Mucosa of rectum (tissue), 2 donors: ENCODE results near the gene COL10A1.

Experiments used
- H3K27ac ChIP-seq, 2 donors: one replicate each; pipeline ENCODE4 v1.7.0; 2013; ENCODE audit warnings: inconsistent platforms in 2 of 2, low read depth in 2 of 2, low read length in 2 of 2
- H3K27me3 ChIP-seq, 2 donors: one replicate each; pipeline ENCODE4 v1.7.0; 2013; ENCODE audit warnings: low read length in 2 of 2; ENCODE audit not compliant: control insufficient read depth in 2 of 2, insufficient read depth in 2 of 2
- H3K36me3 ChIP-seq, 2 donors: one replicate each; pipeline ENCODE4 v1.7.0; 2013; ENCODE audit warnings: low read length in 2 of 2; ENCODE audit not compliant: control insufficient read depth in 2 of 2, insufficient read depth in 2 of 2
- H3K4me1 ChIP-seq, 2 donors: one replicate each; pipeline ENCODE4 v1.7.0; 2013; ENCODE audit warnings: low read length in 2 of 2, mild to moderate bottlenecking in 1 of 2; ENCODE audit not compliant: control insufficient read depth in 2 of 2, insufficient read depth in 2 of 2
- H3K4me3 ChIP-seq, 2 donors: one replicate each; pipeline ENCODE4 v1.7.0; 2013; ENCODE audit warnings: low read length in 2 of 2
- H3K9ac ChIP-seq, 2 donors: one replicate each; pipeline ENCODE4 v1.7.0; 2013; ENCODE audit warnings: low read length in 2 of 2, low read depth in 1 of 2, mild to moderate bottlenecking in 1 of 2
- H3K9me3 ChIP-seq, 2 donors: one replicate each; pipeline ENCODE4 v1.7.0; 2013; ENCODE audit warnings: low read length in 2 of 2; ENCODE audit not compliant: control insufficient read depth in 2 of 2
- donor health status: healthy.
- donor health status: Normal muscosa, but diverticular disease.

The COL10A1 gene

GRCh38 chr6:116127771-116128493 is 2.0 kb upstream of the COL10A1 start:
- no peaks in the 10 kb centered on the region for H3K4me1 ChIP-seq
- no peaks in the 10 kb centered on the region for H3K27me3 ChIP-seq
- no peak overlapping the region for H3K4me3 ChIP-seq
- H3K36me3 ChIP-seq, result peaks cover 2 to 3% of the 10 kb centered on the region in 2 donors
- H3K9ac ChIP-seq, result no peak overlapping the region
- no peaks in the 10 kb centered on the region for H3K9me3 ChIP-seq
- no peak overlapping the region for H3K27ac ChIP-seq

- Histone ChIP-seq H3K9ac (no peak overlapping the region), H3K4me3 (no peak overlapping the region), H3K36me3 (peaks cover 15% of the 10 kb centered on the region in 2 donors), H3K4me1 (no peaks in the 10 kb centered on the region), H3K27me3 (no peaks in the 10 kb centered on the region), H3K27ac (no peak overlapping the region), H3K9me3 (no peaks in the 10 kb centered on the region)
Measured at GRCh38 chr6:116120430-116120829, 5.5 kb downstream of the COL10A1 start.

GRCh38 chr6:116118608-116119007 is 7.3 kb downstream of the COL10A1 start:
- Histone ChIP-seq H3K4me1 (no peaks in the 10 kb centered on the region), H3K36me3 (peaks cover 28 to 29% of the 10 kb centered on the region in 2 donors), H3K27ac (no peak overlapping the region), H3K4me3 (no peak overlapping the region), H3K9me3 (no peaks in the 10 kb centered on the region), H3K27me3 (no peaks in the 10 kb centered on the region), H3K9ac (no peak overlapping the region)

- Histone ChIP-seq H3K4me3 (no peak overlapping the region), H3K9me3 (no peaks in the 10 kb centered on the region), H3K27ac (no peak overlapping the region), H3K27me3 (no peaks in the 10 kb centered on the region), H3K4me1 (no peaks in the 10 kb centered on the region), H3K36me3 (peaks cover 44 to 50% of the 10 kb centered on the region in 2 donors), H3K9ac (no peak overlapping the region)
Measured at GRCh38 chr6:116115781-116116180, 10.2 kb downstream of the COL10A1 start.

GRCh38 chr6:116113386-116113785 is 12.5 kb downstream of the COL10A1 start:
- no peak overlapping the region for H3K9ac ChIP-seq
- H3K4me1 ChIP-seq, result no peaks in the 10 kb centered on the region
- peaks cover 55 to 61% of the 10 kb centered on the region in 2 donors for H3K36me3 ChIP-seq
- H3K27ac ChIP-seq, result no peak overlapping the region
- no peaks in the 10 kb centered on the region for H3K9me3 ChIP-seq
- H3K27me3 ChIP-seq, result no peaks in the 10 kb centered on the region
- no peak overlapping the region for H3K4me3 ChIP-seq

GRCh38 chr6:116111552-116112528 is 14.1 kb downstream of the COL10A1 start:
- Histone ChIP-seq H3K4me1 (no peaks in the 10 kb centered on the region), H3K9me3 (no peaks in the 10 kb centered on the region), H3K27me3 (no peaks in the 10 kb centered on the region), H3K27ac (no peak overlapping the region), H3K9ac (no peak overlapping the region), H3K36me3 (peaks cover 51 to 59% of the 10 kb centered on the region in 2 donors), H3K4me3 (no peak overlapping the region)

- Histone ChIP-seq H3K27me3 (no peaks in the 10 kb centered on the region), H3K4me3 (no peak overlapping the region), H3K9me3 (no peaks in the 10 kb centered on the region), H3K36me3 (peaks cover 39 to 47% of the 10 kb centered on the region in 2 donors), H3K27ac (no peak overlapping the region), H3K4me1 (peaks cover 0 to 4% of the 10 kb centered on the region in 2 donors), H3K9ac (no peak overlapping the region)
Measured at GRCh38 chr6:116108836-116109235, 17.1 kb downstream of the COL10A1 start.

GRCh38 chr6:116106146-116106545 is 19.8 kb downstream of the COL10A1 start:
- H3K27me3 ChIP-seq, result no peaks in the 10 kb centered on the region
- H3K9me3 ChIP-seq, result no peaks in the 10 kb centered on the region
- H3K4me1 ChIP-seq, result peaks cover 8 to 15% of the 10 kb centered on the region in 2 donors
- H3K36me3 ChIP-seq, result peaks cover 26% of the 10 kb centered on the region in 2 donors
- H3K9ac ChIP-seq, result no peak overlapping the region
- H3K4me3 ChIP-seq, result no peak overlapping the region
- no peak overlapping the region for H3K27ac ChIP-seq

GRCh38 chr6:116105247-116105646 is 20.7 kb downstream of the COL10A1 start:
- H3K9ac ChIP-seq, result no peak overlapping the region
- no peaks in the 10 kb centered on the region for H3K9me3 ChIP-seq
- no peak overlapping the region for H3K27ac ChIP-seq
- H3K4me3 ChIP-seq, result no peak overlapping the region
- H3K27me3 ChIP-seq, result no peaks in the 10 kb centered on the region
- H3K36me3 ChIP-seq, result peaks cover 17% of the 10 kb centered on the region in 2 donors
- H3K4me1 ChIP-seq, result peaks cover 10 to 15% of the 10 kb centered on the region in 2 donors

- H3K27ac ChIP-seq, result no peak overlapping the region
- no peaks in the 10 kb centered on the region for H3K9me3 ChIP-seq
- peaks cover 13 to 15% of the 10 kb centered on the region in 2 donors for H3K4me1 ChIP-seq
- no peak overlapping the region for H3K9ac ChIP-seq
- H3K36me3 ChIP-seq, result peaks cover 11 to 16% of the 10 kb centered on the region in 2 donors
- H3K4me3 ChIP-seq, result no peak overlapping the region
- no peaks in the 10 kb centered on the region for H3K27me3 ChIP-seq
Measured at GRCh38 chr6:116104636-116105035, 21.3 kb downstream of the COL10A1 start.
